ENCODE data around the gene OR2K2. TPM values are rescaled to one million over a fixed set of nuclear protein-coding genes. Genes with fewer than 3 reads are reported as not detected.
A peak's percentile ranks its signal among the peaks of the same experiment; 100 is the strongest.
"Not testable (repeated sequence)": the region's sequence is repeated elsewhere in the genome, so short reads cannot be mapped to it uniquely, and the experiment has no call there.

Gene OR2K2
- total RNA-seq, 2 donors from 2014 or later: not detected

GRCh38 chr9:111350556-111350955 is 20.5 kb upstream of the OR2K2 start:
- H3K4me1 ChIP-seq (ENCODE audit: control insufficient read depth, insufficient read depth, low read length): no peaks in the 10 kb centered on the region
- Mint-ChIP-seq H3K4me3 (no peak overlapping the region), H3K27me3 (ENCODE audit: insufficient read depth) (no peaks in the 10 kb centered on the region), H3K36me3 (ENCODE audit: low read depth) (no peaks in the 10 kb centered on the region), H3K27ac (no peak overlapping the region), H3K4me1 (peaks cover 14% of the 10 kb centered on the region), H3K9me3 (no peaks in the 10 kb centered on the region)
- no peaks in the 10 kb centered on the region for H3K27me3 ChIP-seq (ENCODE audit: control insufficient read depth, insufficient read depth, low read length, poor library complexity, severe bottlenecking)
- H3K9me3 ChIP-seq (ENCODE audit: control insufficient read depth, low read length): no peaks in the 10 kb centered on the region
- no peak for TF ChIP-seq CTCF (conservative IDR thresholded peaks at IDR 0.05)
- H3K27ac ChIP-seq (ENCODE audit: low read depth, low read length): no peak overlapping the region
- no peak overlapping the region for H3K4me3 ChIP-seq (ENCODE audit: low read length)
- no peak overlapping the region for H3K9ac ChIP-seq (ENCODE audit: extremely low read depth, low read length, poor library complexity, severe bottlenecking)
- DNase-seq: no peak
- H3K36me3 ChIP-seq (ENCODE audit: control insufficient read depth, insufficient read depth, low read length): no peaks in the 10 kb centered on the region

GRCh38 chr9:111349766-111350165 is 19.7 kb upstream of the OR2K2 start:
- Mint-ChIP-seq H3K9me3 (no peaks in the 10 kb centered on the region), H3K4me1 (peaks cover 14% of the 10 kb centered on the region), H3K36me3 (ENCODE audit: low read depth) (no peaks in the 10 kb centered on the region), H3K27me3 (ENCODE audit: insufficient read depth) (no peaks in the 10 kb centered on the region), H3K27ac (no peak overlapping the region), H3K4me3 (no peak overlapping the region)
- 91% methylated on average over 3 to 5 of the region's 5 CpGs for whole genome bisulfite sequencing, 2 experiments (ENCODE audit: insufficient coverage in 1 of 2, insufficient read length in 1 of 2)
- no peak overlapping the region for H3K27ac ChIP-seq (ENCODE audit: low read depth, low read length)
- H3K9ac ChIP-seq (ENCODE audit: extremely low read depth, low read length, poor library complexity, severe bottlenecking): no peak overlapping the region
- no peak for DNase-seq
- TF ChIP-seq CTCF (conservative IDR thresholded peaks at IDR 0.05): no peak
- H3K9me3 ChIP-seq (ENCODE audit: control insufficient read depth, low read length): no peaks in the 10 kb centered on the region
- no peaks in the 10 kb centered on the region for H3K27me3 ChIP-seq (ENCODE audit: control insufficient read depth, insufficient read depth, low read length, poor library complexity, severe bottlenecking)
- H3K4me3 ChIP-seq (ENCODE audit: low read length): no peak overlapping the region
- no peaks in the 10 kb centered on the region for H3K4me1 ChIP-seq (ENCODE audit: control insufficient read depth, insufficient read depth, low read length)
- no peaks in the 10 kb centered on the region for H3K36me3 ChIP-seq (ENCODE audit: control insufficient read depth, insufficient read depth, low read length)

- 87 to 93% methylated on average over 3 to 4 of the region's 4 CpGs for WGBS, 2 experiments (ENCODE audit: insufficient coverage in 1 of 2, insufficient read length in 1 of 2)
These were observed 18.8 kb upstream of the OR2K2 start for GRCh38 chr9:111348821-111349271.

GRCh38 chr9:111334318-111334863 is 4.4 kb upstream of the OR2K2 start:
- H3K9ac ChIP-seq (ENCODE audit: extremely low read depth, low read length, poor library complexity, severe bottlenecking); H3K9me3 Mint-ChIP-seq; H3K36me3 Mint-ChIP-seq (ENCODE audit: low read depth); H3K27ac ChIP-seq (ENCODE audit: low read depth, low read length); H3K4me3 ChIP-seq (ENCODE audit: low read length); H3K4me1 Mint-ChIP-seq; H3K9me3 ChIP-seq (ENCODE audit: control insufficient read depth, low read length); DNase-seq; H3K4me3 Mint-ChIP-seq; H3K27ac Mint-ChIP-seq; H3K27me3 Mint-ChIP-seq (ENCODE audit: insufficient read depth); H3K4me1 ChIP-seq (ENCODE audit: control insufficient read depth, insufficient read depth, low read length); H3K27me3 ChIP-seq (ENCODE audit: control insufficient read depth, insufficient read depth, low read length, poor library complexity, severe bottlenecking); H3K36me3 ChIP-seq (ENCODE audit: control insufficient read depth, insufficient read depth, low read length): not testable (repeated sequence)
- WGBS, 2 experiments (ENCODE audit: insufficient coverage in 1 of 2, insufficient read length in 1 of 2): 84 to 92% methylated on average over 2 to 5 of the region's 5 CpGs

More at GRCh38 chr9:111348821-111349271, 18.8 kb upstream of the OR2K2 start:
- Histone ChIP-seq H3K36me3 (ENCODE audit: control insufficient read depth, insufficient read depth, low read length) (no peaks in the 10 kb centered on the region), H3K4me3 (ENCODE audit: low read length) (no peak overlapping the region), H3K9ac (ENCODE audit: extremely low read depth, low read length, poor library complexity, severe bottlenecking) (no peak overlapping the region), H3K9me3 (ENCODE audit: control insufficient read depth, low read length) (no peaks in the 10 kb centered on the region), H3K27me3 (ENCODE audit: control insufficient read depth, insufficient read depth, low read length, poor library complexity, severe bottlenecking) (no peaks in the 10 kb centered on the region), H3K27ac (ENCODE audit: low read depth, low read length) (no peak overlapping the region), H3K4me1 (ENCODE audit: control insufficient read depth, insufficient read depth, low read length) (no peaks in the 10 kb centered on the region)
- no peak for DNase-seq
- Mint-ChIP-seq H3K4me3 (no peak overlapping the region), H3K9me3 (no peaks in the 10 kb centered on the region), H3K4me1 (peaks cover 14% of the 10 kb centered on the region), H3K36me3 (ENCODE audit: low read depth) (no peaks in the 10 kb centered on the region), H3K27me3 (ENCODE audit: insufficient read depth) (no peaks in the 10 kb centered on the region), H3K27ac (peak overlapping the region; percentile 19)
- TF ChIP-seq CTCF (conservative IDR thresholded peaks at IDR 0.05): no peak

Measured in endodermal cell (in vitro differentiated cells).